ENCODE data around the gene ARL6IP6. TPM values are rescaled to one million over a fixed set of nuclear protein-coding genes. Genes with fewer than 3 reads are reported as not detected.

Gene ARL6IP6
- total and polyA plus RNA-seq, 2 experiments from 2014 or later = 49.1 to 65.4 TPM

GRCh38 chr2:152792974-152793373 is 74.6 kb downstream of the ARL6IP6 start:
- Histone ChIP-seq H3K9me2 (ENCODE audit: insufficient read depth) (no peaks in the 10 kb centered on the region), H4K20me1 (replicated peaks; ENCODE audit: insufficient read depth) (no peaks in the 10 kb centered on the region), H3K79me2 (replicated peaks; ENCODE audit: insufficient read depth) (no peaks in the 10 kb centered on the region), H3K4me3 (no peak overlapping the region), H2AFZ (peak overlapping the region; percentile 91; the same call in 1 of the 2 replicates), H3K4me2 (no peak overlapping the region), H3K36me3 (ENCODE audit: insufficient read depth) (no peaks in the 10 kb centered on the region), H3K27me3 (ENCODE audit: insufficient read depth) (no peaks in the 10 kb centered on the region), H3F3A (replicated peaks; ENCODE audit: low read depth) (no peaks in the 10 kb centered on the region), H3K4me1 (ENCODE audit: insufficient read depth) (peaks cover 9% of the 10 kb centered on the region; the same call in 1 of the 2 replicates), H3K27ac (ENCODE audit: low read depth) (no peak overlapping the region)
- Mint-ChIP-seq H3K9me3 (no peaks in the 10 kb centered on the region; the same call in 2 of the 3 replicates), H3K27me3 (ENCODE audit: insufficient read depth, low read depth, poor library complexity) (no peaks in the 10 kb centered on the region), H3K36me3 (ENCODE audit: low read depth) (no peaks in the 10 kb centered on the region), H3K4me1 (peaks cover 13% of the 10 kb centered on the region), H3K4me3 (no peak overlapping the region), H3K27ac (peak overlapping the region; percentile 68; the same call in 1 of the 2 replicates)
- TF ChIP-seq EZH2 (IDR thresholded peaks at IDR 0.05; ENCODE audit: low read depth, unreplicated experiment) (no peak), NANOG (IDR thresholded peaks at IDR 0.05; ENCODE audit: borderline replicate concordance) (no peak), EZH2phosphoT487 (IDR thresholded peaks at IDR 0.05; ENCODE audit: unreplicated experiment) (no peak), POLR2AphosphoS5 (IDR thresholded peaks at IDR 0.05; ENCODE audit: low read depth) (no peak), CREB1 (CRISPR knock-in tag; IDR thresholded peaks at IDR 0.05; ENCODE audit: low read depth) (no peak), ZNF114 (CRISPR knock-in tag; IDR thresholded peaks at IDR 0.05) (no peak), ZNF331 (CRISPR knock-in tag; IDR thresholded peaks at IDR 0.05; ENCODE audit: low read depth) (no peak), STAT1 (IDR thresholded peaks at IDR 0.05; ENCODE audit: unreplicated experiment) (no peak), ZNF462 (CRISPR knock-in tag; IDR thresholded peaks at IDR 0.05) (no peak), JUNB (IDR thresholded peaks at IDR 0.05; ENCODE audit: unreplicated experiment) (no peak)
- TF ChIP-seq, protein P1, sequence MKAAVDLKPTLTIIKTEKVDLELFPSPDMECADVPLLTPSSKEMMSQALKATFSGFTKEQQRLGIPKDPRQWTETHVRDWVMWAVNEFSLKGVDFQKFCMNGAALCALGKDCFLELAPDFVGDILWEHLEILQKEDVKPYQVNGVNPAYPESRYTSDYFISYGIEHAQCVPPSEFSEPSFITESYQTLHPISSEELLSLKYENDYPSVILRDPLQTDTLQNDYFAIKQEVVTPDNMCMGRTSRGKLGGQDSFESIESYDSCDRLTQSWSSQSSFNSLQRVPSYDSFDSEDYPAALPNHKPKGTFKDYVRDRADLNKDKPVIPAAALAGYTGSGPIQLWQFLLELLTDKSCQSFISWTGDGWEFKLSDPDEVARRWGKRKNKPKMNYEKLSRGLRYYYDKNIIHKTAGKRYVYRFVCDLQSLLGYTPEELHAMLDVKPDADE (IDR thresholded peaks at IDR 0.05) = no peak
- TF ChIP-seq, protein P2, sequence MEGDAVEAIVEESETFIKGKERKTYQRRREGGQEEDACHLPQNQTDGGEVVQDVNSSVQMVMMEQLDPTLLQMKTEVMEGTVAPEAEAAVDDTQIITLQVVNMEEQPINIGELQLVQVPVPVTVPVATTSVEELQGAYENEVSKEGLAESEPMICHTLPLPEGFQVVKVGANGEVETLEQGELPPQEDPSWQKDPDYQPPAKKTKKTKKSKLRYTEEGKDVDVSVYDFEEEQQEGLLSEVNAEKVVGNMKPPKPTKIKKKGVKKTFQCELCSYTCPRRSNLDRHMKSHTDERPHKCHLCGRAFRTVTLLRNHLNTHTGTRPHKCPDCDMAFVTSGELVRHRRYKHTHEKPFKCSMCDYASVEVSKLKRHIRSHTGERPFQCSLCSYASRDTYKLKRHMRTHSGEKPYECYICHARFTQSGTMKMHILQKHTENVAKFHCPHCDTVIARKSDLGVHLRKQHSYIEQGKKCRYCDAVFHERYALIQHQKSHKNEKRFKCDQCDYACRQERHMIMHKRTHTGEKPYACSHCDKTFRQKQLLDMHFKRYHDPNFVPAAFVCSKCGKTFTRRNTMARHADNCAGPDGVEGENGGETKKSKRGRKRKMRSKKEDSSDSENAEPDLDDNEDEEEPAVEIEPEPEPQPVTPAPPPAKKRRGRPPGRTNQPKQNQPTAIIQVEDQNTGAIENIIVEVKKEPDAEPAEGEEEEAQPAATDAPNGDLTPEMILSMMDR (conservative IDR thresholded peaks at IDR 0.05; ENCODE audit: low read depth in 2 of 2) = no peak
- TF ChIP-seq, protein P3, sequence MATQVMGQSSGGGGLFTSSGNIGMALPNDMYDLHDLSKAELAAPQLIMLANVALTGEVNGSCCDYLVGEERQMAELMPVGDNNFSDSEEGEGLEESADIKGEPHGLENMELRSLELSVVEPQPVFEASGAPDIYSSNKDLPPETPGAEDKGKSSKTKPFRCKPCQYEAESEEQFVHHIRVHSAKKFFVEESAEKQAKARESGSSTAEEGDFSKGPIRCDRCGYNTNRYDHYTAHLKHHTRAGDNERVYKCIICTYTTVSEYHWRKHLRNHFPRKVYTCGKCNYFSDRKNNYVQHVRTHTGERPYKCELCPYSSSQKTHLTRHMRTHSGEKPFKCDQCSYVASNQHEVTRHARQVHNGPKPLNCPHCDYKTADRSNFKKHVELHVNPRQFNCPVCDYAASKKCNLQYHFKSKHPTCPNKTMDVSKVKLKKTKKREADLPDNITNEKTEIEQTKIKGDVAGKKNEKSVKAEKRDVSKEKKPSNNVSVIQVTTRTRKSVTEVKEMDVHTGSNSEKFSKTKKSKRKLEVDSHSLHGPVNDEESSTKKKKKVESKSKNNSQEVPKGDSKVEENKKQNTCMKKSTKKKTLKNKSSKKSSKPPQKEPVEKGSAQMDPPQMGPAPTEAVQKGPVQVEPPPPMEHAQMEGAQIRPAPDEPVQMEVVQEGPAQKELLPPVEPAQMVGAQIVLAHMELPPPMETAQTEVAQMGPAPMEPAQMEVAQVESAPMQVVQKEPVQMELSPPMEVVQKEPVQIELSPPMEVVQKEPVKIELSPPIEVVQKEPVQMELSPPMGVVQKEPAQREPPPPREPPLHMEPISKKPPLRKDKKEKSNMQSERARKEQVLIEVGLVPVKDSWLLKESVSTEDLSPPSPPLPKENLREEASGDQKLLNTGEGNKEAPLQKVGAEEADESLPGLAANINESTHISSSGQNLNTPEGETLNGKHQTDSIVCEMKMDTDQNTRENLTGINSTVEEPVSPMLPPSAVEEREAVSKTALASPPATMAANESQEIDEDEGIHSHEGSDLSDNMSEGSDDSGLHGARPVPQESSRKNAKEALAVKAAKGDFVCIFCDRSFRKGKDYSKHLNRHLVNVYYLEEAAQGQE (IDR thresholded peaks at IDR 0.05; ENCODE audit: unreplicated experiment) = no peak
- ATAC-seq (no peak), DNase-seq (ENCODE audit: low spot score) (no peak)
